GM18499 (cell line): ENCODE data around the gene CELF4.
"Not testable (repeated sequence)": the region's sequence is repeated elsewhere in the genome, so short reads cannot be mapped to it uniquely, and the experiment has no call there.

Experiments
- ATAC-seq: cut with Tn5 transposase; IDR thresholded peaks from one replicate; pipeline ENCODE4 v1.9.1; 2021; ENCODE audit warnings: moderate number of reproducible peaks; ENCODE audit not compliant: insufficient read depth, unreplicated experiment

CELF4 gene

DNA sequence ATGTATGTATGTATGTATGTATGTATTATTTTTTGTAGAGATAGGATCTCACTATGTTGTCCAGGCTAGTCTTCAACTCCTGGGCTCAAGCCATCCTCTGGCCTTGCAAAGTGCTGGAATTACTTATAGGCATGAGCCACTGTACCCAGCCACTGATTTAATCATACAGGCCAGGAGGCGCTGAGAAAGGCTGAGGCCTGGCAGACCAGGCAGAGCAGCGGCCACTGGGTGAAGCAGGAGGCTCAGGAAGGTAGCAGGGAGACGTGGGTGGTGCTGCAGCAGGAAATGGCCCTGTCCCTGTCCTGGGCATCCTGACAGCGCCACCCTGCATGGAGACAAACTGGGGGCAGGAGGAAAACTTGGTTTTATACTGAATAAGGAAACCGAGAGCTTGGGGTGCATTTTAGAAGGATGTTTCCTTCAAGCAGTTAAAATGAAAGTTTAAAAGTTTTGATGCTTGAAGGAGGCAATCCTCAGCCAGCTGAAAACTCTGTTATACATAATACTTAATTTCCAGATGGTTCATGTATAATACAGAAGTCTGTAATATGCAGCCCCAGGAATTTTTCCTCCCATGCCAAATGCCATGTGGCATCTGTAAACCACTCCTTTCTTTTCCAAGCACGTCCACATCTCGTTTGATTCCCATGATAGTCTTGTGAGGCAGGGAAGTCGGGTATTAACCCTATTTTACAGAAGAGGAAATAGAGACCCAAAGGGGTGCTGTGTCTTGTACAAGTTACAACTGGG lies 182.4 kb downstream of the CELF4 start:
- no peak for ATAC-seq

DNA sequence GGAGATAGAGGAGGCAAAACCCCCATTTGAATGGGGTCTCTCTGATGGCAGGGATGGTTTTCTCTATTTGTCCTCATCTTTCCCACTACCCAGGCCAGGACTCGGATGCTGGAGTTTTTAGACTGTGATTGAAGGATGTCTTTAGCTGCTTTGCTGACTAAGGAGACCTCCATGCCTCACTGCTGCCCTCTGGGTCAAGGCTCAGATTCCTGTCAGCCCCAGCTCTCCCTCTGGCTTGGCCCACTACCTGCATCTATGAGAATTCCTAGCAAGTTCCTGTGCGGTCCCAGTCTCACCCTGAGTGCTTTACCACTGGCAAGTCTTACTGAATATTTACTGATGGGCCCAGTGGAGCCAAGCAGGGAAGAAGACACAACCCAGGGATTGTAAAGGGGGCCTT lies 184.0 kb downstream of the CELF4 start:
- no peak for ATAC-seq

DNA sequence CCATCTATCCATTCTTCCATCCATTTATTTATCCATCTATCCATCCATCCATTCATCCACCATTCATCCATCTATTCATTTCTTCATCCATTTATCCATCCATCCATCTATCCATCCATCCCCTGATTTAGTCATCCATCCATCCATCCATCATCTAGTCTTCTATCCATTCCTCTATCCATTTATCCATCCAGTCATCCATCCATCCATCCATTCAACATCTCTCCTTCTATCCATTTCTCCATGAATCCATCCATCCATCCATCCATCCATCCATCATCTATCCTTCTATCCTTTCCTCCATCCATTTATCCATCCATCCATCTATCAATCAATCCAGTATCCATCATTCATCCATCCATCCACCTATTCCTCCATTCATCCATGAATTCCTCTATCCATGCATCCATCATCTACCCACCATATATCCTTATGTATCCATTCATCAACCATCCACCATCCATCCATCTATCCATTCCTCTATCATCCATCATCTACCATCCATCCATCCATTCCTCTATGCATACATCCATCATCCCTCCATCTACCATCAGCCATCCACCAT lies 185.0 kb downstream of the CELF4 start:
- no peak for ATAC-seq

DNA sequence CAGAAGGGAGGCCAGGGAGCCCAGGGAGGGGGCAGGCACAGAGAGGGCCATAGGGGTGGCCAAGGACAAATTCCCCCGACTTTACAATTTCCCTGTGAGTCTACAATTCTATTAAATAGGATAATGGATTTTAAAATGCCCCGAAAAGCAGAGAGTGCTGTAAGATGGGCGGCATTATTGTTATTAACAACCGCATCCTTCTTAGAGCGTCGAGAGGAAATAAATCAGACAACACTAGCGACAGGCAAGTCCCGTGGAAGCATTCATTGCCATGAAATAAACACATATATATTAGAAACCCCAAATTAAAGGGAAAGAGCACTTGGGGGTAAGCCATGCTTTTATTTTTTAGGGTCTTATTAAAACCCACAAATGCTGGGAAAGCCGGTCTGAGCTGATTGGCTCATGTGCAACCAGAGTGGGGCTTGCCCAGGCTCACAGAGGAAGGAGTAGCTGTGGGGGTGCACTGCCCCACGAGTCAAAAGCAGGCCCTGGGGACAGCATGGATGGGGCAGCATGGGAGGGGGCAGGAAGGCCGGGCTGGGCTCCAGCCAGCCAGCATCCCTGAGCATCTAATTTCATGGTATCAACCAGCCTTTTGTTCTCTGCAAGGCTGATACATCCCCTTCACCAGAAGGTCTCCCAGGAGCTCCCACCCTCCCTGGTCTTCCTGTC lies 187.1 kb downstream of the CELF4 start:
- no peak for ATAC-seq

DNA sequence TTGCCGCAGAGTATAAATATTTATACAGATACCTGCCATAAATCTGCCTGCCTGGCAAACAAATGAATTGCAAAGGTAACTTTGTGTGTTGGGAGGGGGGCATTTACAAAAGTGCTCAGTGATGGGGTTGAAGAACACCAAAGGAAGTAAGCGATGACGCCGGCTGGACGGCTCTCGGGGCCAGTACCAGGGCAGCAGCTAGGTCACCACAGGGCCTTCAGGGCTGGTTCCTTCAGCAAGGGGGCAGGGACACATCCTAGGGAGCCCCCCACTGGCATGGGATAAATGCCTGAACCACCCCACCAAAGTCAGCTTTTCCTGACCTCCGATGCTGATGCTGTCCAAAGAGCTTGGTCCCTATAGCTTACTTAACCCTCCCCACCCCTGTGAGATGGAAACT lies 190.4 kb downstream of the CELF4 start:
- no peak for ATAC-seq

DNA sequence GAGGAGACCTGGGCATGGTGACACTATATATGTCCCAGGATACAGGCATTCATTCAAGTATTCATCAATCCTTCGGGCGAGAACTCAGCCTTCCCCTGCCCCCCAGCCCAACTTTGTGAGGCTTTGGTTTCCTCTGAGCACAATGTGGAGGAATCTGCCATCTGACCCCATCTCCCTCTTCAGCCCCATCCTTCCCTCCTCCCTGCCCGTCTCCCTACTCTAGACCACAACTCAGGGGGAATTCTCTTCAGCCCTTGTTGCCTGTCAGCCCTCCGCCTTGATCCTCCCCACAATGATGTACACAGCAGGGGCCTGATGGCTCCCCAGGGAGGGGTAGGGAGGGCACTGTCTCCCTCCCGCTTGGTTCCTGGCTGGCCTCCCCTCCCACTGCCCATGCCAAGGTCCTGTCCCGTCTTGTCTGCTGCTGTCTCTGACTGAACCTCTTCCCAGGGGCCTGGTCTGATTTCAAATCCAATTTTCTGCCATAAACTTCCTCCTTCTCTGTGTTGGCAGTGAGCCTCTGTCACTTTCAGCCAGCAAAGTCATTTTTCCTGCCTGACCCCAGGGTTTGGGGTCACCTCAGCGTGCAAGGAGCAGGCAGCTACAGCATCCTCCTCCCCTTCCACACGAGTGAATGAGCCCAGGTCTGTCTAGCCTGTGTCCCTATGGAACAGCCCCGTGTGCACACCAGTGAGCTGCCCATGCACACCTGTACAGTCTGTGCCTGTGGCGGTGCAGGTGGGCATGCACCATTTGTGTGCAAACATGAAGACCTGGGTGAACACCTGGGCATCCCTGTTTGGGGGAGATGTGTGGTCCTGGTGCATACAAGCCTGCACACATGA lies 197.3 kb downstream of the CELF4 start:
- ATAC-seq: no peak

DNA sequence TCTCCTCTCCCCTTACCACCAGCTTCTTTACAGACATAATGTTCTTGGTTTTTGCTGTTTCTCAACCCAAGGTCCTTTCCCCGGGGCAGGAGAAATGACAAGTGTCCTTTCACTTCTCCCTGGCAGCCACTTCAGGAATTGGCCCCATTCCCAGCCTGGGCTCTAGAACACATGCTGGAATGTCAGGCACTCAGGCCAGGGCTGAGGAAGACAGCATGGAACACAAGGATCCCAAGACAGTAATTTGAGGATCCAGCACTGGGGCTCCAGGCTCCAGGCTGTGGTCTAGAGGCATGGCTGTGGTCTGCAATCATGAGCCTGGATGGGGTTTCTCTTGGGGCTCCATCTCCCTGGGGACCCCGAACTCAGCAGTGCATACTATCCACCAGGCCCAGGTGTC lies 201.4 kb downstream of the CELF4 start:
- ATAC-seq: no peak

DNA sequence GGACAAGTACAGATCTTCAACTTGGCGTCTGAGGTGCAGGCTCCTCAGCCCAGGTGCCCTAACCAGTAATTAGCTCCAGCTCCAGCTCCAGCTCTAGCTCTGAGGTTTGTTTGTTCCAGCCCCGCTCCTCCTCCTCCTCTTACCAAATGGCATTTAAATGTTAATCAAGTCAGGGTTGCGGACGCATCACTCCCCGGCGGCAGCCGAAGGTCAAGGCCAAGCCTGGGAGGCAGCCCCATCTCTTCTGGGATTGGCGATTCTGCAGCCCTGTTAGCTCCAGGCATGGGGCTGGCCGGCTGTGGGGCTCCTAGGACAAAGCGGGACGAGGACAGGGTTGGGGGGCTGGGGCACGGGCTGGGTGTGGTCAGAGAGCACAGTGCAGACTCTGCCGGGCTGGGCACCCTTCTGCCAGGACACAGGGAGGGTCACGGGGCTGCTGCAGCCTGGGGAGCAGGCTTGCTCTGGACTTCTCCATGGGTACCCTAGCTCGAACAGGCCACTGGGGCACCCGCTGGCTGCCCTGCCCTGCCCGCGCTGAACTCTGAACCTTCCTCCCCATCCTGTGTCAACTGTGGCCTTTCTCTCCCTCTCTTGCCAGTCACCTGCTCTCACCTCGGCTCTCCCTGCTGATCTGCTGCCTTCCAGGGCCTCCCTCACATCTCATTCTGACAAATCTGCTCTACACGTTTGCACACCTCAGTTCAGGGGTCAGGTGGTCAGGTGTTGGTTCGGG lies 203.3 kb downstream of the CELF4 start:
- ATAC-seq: no peak

DNA sequence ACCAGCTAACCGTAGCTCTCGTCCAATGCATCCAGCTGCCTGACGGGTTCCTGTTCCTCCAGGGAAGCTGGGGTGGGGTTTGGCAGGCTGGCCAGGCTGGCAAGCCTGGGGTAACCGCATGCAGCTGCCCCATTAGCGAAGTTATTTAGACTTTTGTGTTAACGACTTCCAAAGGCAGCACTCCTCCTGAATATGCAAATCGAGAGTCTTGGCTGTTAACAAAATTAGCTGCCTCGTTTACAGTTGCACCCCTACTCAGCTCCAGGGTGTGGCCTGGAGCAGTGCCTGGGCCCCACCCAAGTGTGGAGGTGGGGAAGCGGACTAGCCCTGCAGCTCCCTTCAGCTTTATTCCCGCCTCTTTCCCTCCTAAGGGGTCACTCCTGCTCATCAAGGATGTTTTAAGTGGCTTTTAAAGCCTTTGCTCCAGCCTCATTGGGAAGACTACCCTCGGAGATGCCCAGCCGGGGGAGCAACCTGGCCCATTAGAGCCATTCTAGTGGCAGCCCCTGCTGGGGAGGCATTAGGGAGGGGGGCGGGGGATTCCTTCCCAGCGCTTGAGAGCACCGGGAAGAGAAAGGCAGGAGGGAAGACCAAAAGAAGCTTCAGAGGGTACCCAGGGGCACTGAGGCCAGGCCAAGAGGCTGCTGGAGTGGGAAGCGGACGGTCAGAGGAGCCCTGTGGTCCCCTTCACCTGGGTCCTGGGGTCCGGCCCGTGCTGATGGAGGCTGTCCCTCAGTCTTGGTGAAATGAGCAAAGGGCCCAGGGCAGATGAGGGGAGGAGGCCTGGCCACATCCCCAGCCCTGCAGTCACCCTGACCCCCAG lies 204.1 kb downstream of the CELF4 start:
- ATAC-seq: no peak

DNA sequence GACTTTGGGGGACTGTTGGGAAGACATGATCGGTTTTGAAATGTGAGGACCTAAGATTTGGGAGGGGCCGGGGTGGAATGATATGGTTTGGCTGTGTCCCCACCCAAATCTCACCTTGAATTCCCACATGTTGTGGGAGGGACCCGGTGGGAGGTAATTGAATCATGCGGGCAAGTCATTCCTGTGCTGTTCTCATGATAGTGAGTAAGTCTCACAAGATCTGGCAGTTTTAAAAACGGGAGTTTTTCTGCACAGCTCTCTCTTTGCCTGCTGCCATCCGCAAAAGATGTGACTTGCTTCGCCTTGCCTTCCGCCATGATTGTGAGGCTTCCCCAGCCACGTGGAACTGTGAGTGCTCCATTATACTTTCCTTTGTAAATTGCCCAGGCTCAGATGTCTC lies 207.5 kb downstream of the CELF4 start:
- not testable (repeated sequence) for ATAC-seq

DNA sequence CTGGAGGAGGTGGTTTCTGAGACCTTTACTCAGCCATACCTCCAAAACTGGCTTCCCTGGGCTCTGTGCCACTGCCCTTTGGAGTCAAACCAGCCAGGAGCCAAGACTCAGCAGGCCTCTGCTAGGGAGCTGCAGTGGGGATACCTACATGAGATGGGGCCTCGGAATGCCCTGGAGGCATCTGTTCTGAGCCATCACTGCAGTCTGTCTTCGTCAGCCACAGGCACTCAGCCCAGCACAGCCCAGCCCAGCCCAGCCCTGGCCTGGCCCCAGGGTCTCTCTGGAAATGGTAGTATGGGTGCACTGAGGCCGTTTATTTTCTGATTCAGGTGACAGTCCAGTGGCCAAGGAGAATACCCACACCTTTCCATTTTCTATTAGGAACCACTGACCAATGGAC lies 209.8 kb downstream of the CELF4 start:
- no peak for ATAC-seq

DNA sequence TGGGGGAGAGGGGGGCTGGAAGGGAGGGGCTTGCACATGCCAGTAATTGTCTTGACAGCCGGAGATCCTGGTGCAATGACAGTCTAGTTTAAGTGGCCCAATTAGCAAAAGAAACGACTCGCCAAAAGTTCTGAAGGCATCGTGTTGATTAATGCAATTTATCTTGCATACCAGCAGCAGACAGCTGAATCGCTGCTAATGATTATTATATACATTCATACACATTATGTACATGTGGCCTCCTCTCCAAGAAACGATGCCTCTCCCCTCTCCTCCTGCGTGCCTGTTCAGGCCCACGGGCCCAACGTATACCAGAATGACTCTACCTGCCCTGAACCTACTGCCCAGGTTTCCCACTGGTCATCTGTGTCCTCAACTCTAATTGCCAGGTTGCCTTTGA lies 214.5 kb downstream of the CELF4 start:
- ATAC-seq: no peak

DNA sequence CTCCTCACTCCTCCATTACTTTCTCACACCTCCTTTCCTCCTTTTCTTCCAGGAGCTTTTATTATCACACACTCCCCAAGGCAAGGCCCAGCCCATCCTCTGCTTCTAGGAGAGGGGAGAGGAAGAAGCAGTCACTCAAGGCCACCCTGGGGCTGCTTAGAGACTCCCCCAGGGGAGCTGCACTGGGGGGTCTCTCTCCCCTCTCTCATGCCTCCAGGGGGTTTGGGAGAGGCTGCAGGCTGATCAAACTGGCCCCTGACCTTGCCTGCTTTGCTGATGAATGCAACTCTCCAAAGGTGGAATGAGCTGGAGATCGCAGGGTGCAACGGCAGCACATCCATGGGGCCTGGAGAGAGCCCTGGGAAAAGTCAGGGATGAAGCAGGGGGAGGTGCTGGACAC lies 216.9 kb downstream of the CELF4 start:
- no peak for ATAC-seq

DNA sequence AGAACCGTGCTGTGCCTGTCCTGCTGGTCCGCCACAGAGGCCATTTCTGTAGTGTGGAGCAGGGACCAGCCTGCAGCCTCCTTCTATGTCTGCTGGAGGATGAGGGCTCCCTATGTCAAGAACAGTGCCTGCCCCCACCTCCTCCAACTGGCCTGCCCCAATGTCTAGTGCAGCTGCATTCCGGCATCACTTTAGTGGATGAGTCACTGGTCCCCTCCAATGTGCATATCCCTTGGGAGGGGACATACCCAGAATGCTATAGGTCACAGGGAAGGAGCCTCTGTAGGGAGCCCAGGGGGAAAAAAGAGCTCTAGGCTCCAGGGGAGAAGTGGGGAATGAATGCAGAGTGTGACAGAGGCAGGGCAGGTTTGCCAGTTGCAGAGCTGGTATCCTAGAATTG lies 219.6 kb downstream of the CELF4 start:
- no peak for ATAC-seq

DNA sequence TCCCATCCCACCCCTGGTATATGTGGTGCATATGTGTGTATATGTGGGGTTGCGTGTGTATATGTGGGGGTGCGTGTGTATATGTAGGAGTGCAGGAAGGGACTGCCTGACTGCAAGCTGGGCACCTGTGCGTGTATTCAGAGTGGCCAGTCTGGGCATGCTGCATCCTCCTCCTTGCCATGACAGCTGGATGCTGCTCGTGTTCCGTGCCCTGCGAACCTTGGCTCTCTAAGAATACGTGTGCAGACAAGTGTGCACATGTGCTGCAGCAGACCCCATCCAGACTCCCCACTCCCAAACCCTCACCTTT lies 222.1 kb downstream of the CELF4 start:
- no peak for ATAC-seq

DNA sequence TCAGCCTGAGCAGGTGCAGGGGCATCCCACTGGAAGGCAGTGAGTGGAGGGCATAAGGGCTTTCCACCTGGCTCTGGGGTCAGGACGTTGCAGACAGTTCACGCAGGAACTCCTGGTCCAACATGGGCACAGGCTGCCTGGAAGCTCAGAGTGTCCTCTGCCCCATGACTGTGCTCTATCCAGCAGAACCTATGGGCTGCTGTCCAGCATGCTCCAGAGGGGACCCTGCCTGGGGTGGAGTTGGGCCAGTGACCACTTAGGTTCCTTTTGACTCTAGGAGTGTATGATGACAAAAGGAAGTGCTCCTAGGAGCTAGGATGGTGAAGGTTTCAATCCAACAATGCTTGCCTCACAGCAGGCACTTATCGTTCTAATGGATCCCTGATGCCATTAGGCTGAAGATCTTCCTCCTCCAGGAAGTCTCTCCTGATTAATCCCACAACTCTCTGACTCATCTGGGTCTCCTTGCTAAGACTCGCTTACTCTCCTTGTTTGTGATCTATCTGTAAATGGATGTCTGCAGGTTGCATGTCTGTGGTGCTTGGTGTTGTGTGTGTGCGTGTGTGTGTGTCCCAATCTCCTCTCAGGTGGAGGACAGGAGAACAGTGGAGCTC lies 224.0 kb downstream of the CELF4 start:
- no peak for ATAC-seq

DNA sequence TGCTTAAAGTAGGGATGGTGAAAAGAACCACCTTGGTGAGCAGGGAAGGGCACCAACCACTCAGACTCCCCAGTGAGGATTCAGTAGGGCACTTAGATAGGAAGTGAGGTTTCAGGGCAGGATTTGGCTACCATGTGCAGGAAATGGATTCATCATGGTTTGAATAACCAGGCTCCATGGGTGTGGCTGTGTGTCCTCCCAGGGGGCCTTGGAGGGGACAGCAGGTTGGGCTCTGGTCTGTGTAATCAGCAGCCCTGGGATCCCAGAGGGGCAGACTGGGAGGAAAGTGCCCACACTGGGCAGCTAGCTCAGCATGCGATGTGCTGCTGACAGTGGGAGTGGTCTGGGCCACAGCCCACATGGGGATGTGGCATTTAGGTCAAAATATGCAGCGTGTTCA lies 224.6 kb downstream of the CELF4 start:
- no peak for ATAC-seq

DNA sequence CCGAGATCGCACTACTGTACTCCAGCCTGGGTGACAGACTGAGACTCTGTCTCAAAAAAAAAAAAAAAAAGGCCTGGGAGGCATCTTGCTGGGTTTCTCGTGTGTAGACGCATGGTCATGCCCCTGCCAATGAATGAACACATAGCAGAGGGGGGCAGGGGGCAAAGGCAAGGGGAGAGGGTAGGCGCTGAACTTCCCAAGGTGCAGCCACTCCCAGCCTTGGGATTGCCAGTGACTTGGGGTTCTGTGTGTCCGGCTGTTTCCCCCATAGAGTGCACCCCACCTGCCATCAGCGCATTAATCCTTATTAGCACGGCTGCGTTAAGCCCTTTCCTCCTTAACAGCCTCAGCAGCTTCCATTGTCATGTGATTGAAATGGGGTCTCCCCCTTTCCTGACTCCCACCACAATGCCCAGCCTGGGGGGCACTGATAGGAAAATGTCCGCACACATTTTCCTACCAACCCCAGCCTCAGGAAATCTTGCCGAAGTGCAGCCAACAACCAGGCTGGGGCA lies 225.8 kb downstream of the CELF4 start:
- no peak for ATAC-seq
